Left renal cortex interstitium (tissue), 4 donors: ENCODE results near the gene PUS7L. TPM values are rescaled to one million over a fixed set of nuclear protein-coding genes. Genes with fewer than 3 reads are reported as not detected.
A peak's percentile ranks its signal among the peaks of the same experiment; 100 is the strongest.
"Not testable (repeated sequence)": the region's sequence is repeated elsewhere in the genome, so short reads cannot be mapped to it uniquely, and the experiment has no call there.

ENCODE experiments used
- DNase-seq, 4 donors: peaks; one replicate each; pipeline ENCODE4 v3.0.0-alpha.2; 2013; ENCODE audit warnings: low read depth in 4 of 4, low spot score in 2 of 4, missing footprints in 1 of 4
- polyA plus RNA-seq, 4 donors: library from polyadenylated mRNA; unstranded; fragments of 120-200 nt; gene quantifications; one replicate each; pipeline ENCODE4 v1.2.1, GENCODE V29; 2013; ENCODE audit not compliant: insufficient read length in 4 of 4

Gene PUS7L
- polyA plus RNA-seq = 10 to 100 TPM; 10.8 to 15.0 (median 12.1) TPM

- peak; percentile 89 to 98 (median 90) for DNase-seq
Measured at GRCh38 chr12:43758728-43759563, at the start of gene PUS7L, which contains the start of gene IRAK4. Gene PUS7L (minus strand): TSS chr12:43758790. CDS start chr12:43755245, 3,545 bp downstream. Gene IRAK4 (plus strand): TSS chr12:43758951. CDS start chr12:43768112, 9,161 bp downstream.

GRCh38 chr12:43807386-43807785 is 48.8 kb upstream of the PUS7L start:
- DNase-seq = no peak

DNA sequence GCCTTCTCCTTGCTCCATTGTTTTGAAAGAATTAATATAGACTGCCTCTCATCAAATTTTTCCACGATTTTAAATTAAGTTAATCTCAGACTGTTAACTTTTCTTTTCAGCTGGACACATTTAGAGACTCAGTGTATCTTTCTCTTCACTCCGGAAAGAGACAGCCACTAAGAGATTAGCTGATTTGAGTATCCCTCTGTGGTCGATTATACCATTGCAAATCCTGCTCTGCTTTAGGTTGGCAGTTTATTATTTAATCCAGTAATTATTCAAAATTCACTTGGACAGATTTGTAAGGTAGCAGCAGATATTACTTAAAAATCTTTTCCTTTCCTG is 48.1 kb upstream of the PUS7L start:
- DNase-seq = peak in 1 of 4 donors; percentile 2

DNA sequence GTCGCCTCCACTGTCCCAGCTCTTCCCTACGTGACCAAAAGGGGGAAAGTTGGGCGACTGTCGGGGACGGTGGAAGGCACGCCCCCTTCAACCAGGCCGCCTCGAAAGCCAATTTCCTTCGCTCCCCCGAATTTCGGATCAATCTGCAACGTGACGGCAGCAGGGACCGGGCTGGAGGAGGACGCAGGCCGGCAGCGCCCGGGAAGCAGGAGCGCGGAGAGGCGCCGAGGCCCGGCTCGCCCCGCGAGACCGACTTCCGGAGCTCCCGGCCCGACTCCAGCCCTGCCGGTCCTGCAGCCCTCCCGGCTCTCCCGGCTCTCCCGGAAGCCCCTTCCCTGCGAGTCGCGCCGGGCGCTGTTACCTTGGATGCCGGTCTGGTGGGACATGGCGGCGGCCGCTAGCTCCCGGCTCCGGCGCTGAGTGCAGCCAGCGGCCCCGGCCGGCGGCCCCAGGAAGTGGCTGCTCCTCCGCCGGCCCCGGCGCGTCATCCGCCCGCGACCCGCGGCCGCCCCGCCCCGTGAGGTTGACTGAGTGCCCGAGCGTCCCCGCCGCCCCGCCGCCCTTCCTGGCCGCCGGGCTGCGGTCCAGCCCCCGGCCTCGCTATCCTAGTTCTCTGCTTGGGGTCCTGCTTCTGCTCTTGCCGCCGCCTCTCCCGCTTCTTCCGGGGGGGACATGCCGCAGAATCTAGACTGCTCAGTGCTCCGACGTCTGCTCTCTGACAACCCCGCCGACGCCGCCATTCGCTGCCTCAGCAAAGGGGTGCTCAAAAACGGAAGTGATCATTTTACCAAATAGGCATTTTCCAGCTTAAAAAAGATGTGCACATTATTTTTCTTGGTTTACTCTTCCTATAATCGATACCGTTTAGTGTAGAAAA is 47.5 kb upstream of the PUS7L start, which contains the start of gene TWF1:
TWF1 (minus strand) TSS at position 458 of the 877 bp plus-strand sequence; CDS start at position 386, 72 bp downstream.
- peak; percentile 60 to 78 (median 73) for DNase-seq

- DNase-seq = peak in 3 of 4 donors; percentile 11 to 43 (median 34)
Measured at GRCh38 chr12:43805149-43805859, 46.7 kb upstream of the PUS7L start.

DNA sequence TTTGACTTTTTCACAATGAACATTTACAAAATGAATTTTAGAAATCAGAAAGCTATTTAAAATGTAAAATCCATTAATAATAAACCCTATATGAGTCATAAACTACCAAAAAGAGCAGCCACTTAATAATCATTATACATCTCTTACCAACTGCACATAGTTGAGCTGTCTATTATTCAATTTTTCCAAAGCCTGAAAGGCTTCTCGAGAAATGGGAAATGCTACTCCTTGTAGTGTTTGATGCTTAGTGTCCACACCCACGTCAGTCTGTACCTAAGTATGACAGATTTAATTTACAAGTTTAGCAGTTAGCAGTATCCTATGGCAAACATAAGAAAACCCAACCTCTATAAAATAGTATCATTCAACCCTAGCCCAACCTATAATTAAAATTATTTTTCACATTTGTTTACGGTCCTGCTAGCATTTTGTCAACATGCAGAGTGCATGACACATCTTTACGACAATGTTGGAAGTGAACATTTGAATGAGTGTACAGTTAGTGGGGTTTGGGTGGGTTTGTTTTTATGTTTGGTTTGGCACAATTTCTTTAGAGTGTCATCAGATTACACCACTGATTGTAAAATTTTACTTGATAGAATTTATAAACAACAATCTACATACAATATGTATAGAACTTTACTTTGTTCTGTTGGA is 39.1 kb upstream of the PUS7L start:
- DNase-seq = no peak

DNA sequence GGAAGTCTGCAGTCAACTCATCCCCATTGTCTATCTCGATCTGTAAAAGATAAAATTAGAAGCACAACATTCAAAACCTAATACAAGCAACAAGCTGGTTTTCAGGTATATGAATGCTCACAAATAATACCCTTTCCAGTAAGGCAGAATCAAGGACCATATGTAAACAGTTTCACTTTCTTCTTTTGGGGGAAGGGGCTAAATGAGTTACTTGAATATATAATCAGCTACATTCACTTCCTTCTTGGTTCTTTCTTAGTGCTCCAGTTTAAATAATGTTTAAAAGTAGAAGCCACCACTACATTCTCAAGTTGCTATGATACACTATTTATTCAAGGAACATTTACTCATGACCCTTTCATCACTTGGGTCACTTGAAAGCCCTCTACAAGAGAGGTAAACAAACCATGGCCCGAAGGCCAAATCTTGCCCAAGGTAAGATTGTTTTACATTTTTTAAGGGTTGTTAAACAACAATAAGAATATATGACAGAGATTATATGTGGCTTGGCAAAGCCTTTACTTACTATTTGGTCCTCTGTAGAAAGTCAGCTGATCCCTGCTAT is 37.2 kb upstream of the PUS7L start:
- no peak for DNase-seq

DNA sequence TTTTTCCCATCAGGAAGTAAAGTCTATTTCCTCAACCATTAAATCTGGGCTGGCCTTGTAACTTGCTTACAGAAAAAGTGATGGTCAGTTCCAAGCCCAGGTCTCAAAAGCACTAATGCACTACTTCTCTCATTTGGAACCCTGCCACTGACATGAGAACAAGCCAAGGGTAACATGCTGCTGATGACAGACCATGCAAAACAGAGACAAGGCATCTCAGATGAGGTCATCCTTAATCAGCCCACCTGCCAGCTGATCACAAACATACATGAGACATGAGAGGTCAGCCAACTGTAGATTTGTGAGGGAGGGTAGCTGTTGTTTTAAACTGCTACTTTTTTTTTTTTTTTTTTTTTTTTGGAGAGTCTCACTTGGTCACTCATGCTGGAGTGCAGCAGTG is 31.4 kb upstream of the PUS7L start:
- no peak for DNase-seq

DNA sequence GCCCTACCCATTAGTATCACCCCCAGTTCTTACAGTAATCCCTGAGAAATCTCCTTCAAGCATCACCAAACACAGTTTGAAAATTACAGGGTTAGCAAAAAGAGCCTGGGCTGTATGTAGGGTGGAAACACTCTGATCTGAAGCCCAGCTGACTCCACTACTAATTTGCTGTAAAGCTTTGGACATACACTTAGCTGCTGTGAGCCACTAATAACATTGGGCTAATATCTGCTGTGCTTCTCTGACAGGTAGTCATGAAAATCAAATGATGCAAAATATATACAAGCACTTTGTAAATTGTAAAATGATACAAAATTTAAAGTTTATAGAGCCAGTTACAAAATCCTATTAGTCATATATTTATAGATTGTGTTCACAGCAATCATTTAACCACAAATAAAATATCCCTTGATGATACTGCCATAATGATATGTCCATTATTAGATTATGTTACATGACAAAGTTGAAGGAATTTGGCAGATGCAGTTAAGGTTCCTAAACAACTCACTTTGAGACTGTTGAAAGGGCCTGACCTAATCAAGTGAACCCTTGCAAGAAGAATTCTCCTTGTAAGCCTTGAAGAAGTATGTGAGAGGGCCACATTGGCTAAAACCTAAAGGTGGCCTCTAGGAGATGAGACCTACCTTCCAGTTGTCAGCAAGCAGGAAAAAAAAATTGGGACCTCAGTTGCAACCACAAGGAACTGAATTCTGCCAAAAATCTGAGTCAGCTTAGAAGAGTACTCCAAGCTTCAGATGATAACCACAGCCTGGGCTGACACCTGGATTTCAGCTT is 28.5 kb upstream of the PUS7L start:
- no peak for DNase-seq

GRCh38 chr12:43776498-43776897 is 17.9 kb upstream of the PUS7L start:
- no peak for DNase-seq

DNA sequence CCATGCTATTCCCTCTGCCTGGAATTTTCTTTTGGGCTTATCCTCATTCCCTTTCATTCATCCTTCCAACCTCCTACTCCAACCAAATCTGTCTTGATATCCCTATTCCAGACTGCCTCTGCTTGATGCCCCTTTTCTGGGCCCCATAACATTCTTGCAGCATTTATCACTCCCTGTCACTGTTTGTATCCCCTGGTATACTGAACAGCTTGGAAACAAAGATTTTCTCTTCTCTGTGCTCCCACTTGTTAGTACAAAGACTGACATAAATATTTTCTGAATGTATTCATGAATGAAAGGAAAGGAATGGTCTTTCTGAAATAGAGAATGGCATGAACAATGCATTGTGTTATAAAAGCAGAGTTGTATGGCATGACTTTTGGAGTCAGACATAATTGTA is 7.7 kb upstream of the PUS7L start:
- no peak for DNase-seq

DNA sequence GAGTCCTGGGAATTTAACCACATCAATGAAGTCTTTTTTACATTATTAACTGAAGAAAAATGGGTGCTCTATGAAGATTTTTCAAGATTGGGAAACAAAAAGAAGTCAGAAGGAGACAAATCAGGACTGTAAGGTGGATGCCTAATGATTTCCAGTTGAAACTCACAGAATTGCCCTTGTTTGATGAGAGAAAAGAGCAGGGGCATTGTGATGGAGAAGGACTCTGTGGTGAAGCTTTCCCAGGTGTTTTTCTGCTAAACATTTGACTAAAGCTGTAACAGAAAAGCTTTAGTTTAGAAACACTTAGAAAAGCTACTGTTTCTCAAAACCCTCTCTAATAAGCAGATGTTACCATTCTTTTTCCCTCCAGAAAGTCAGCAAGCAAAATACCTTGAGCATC is 5.9 kb upstream of the PUS7L start:
- DNase-seq = no peak

- no peak for DNase-seq
Measured at GRCh38 chr12:43763769-43764168, 5.2 kb upstream of the PUS7L start.

DNA sequence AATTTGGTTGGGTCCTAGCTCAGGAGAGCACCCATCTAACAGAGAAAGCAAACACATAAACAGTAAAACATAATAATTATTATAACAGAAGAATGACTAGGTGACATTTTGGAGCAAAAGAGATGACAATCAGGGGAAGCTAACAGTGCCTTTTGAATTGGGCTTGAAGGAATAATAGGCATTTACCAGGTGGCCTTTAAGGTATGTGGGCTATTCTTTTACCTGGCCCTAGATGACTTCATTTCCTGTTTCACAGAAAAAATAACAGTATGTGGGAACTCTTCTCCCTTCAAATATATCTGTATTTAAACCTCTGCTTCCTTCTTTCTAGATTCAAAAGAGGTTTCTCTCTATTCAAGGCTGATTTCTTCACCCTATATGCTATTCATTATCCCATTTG is 4.0 kb upstream of the PUS7L start:
- DNase-seq = no peak

DNA sequence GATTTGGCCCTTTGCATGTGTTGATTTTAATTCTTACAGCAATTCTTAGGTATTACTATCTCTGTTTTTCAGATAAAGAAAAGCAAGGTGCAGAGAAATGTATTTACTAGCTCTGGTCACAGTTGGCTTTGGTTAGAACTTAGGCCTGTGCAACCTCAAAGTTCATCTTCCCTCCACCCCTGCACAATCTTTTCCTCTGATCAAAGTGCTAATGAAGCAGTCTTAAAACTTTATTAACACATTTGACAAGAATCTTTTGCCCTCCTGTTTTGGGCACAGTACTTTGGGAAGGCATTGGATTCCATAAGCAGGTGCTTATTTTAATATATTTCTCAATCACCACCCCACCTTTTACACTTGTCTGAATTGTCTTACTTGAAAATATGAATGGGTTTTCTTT is 2.9 kb upstream of the PUS7L start:
- no peak for DNase-seq

- DNase-seq = no peak
Measured at GRCh38 chr12:43760396-43760795, 1.8 kb upstream of the PUS7L start.

DNA sequence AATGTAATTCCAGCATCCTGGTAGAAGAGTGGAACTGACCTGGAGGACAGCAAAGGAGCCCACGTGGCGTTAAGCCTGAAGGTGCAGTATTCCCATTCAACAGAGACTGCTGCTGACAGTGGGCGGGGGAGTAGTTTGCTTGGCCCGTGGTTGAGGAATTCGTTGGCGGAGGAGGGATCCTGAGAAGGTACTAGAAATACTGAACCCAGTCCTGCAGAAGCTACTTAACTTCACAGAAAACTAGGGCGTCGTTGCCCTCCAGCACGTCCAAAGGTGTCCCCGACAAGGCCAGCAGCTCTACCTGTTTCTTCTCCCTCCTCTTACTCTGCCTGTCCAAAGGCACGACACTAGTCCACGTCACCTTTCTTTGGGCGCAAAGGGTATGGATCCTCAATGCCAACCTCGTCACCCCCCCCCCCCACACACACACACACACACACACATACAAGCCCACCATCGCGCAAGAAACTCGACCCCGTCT is 303 bp downstream of the PUS7L start:
- peak in 2 of 4 donors; percentile 37 to 66 for DNase-seq

DNA sequence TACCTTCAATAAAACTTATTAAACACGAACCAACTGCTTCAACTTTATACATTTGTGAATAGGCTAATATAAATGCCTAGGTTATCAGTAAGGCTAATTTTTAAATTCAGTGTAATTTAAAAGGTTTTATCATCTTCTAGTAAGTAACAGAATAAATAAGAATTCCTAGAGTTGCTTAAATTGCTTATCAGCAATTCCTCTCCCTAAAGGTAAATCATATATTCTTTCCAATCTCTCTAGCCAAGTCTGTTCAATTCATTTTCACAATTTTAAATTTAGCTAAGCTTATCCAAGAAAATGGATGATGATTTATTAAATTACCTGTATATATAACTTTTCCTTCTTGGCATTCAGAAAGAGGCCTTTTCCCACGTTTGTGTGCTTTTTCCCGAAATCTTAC is 4.6 kb downstream of the PUS7L start:
- DNase-seq = no peak

GRCh38 chr12:43751360-43751759 is 7.2 kb downstream of the PUS7L start:
- not testable (repeated sequence) for DNase-seq
